H1 (cell line): Measurements from ENCODE around the gene ITSN1. TPM values are rescaled to one million over a fixed set of nuclear protein-coding genes. Genes with fewer than 3 reads are reported as not detected.
A peak's percentile ranks its signal among the peaks of the same experiment; 100 is the strongest.

Experiments used
- CTCF ChIA-PET: fragments of 300-600 bp; sonication (Branson Sonifier 250); formaldehyde crosslinking; loops from one replicate; lab custom pipeline; 2021; ENCODE audit not compliant: partially characterized antibody; lab: Charles Lee
- POLR2A ChIA-PET: fragments of 300-600 bp; sonication (Branson Sonifier 250); formaldehyde crosslinking; loops from one replicate; lab custom pipeline; 2021; ENCODE audit warnings: inconsistent platforms; ENCODE audit not compliant: partially characterized antibody; lab: Charles Lee
- DNase-seq, 2 experiments: peaks; one replicate each; pipeline versions ENCODE4 v3.0.0 to v3.0.0-alpha.2; 2010 to 2022; ENCODE audit warnings: low spot score in 2 of 2, low read depth in 1 of 2, mixed read lengths in 1 of 2
- FAIRE-seq: peaks from 2 replicates; lab custom pipeline; 2011; peaks lifted over from hg19 to GRCh38; lab: Jason Lieb, UNC
- H2AFZ ChIP-seq: 2 replicates; pipeline ENCODE4 v1.8.1; 2012; ENCODE audit warnings: low read length, inconsistent platforms
- H2AK5ac ChIP-seq: 2 replicates; pipeline ENCODE4 v1.6.1; 2013; ENCODE audit warnings: low read depth, low read length
- H2BK120ac ChIP-seq: replicated peaks from 2 replicates; pipeline ENCODE3; 2013; ENCODE audit warnings: low read depth, low read length, inconsistent platforms
- H2BK12ac ChIP-seq: 2 replicates; pipeline ENCODE4 v1.6.1; 2013; ENCODE audit warnings: low read depth, low read length
- H2BK15ac ChIP-seq: 2 replicates; pipeline ENCODE4 v1.6.1; 2013; ENCODE audit warnings: low read length
- H2BK20ac ChIP-seq: 2 replicates; pipeline ENCODE4 v1.6.1; 2013; ENCODE audit warnings: low read length
- H2BK5ac ChIP-seq: 2 replicates; pipeline ENCODE4 v1.6.1; 2013; ENCODE audit warnings: low read depth, low read length
- H3K14ac ChIP-seq: 2 replicates; pipeline ENCODE4 v1.6.1; 2013; ENCODE audit warnings: inconsistent platforms; ENCODE audit not compliant: insufficient read length
- H3K18ac ChIP-seq: 2 replicates; pipeline ENCODE4 v1.6.1; 2013; ENCODE audit warnings: low read length; ENCODE audit errors: extremely low read depth
- H3K23ac ChIP-seq: 2 replicates; pipeline ENCODE4 v1.6.1; 2013; ENCODE audit warnings: inconsistent platforms; ENCODE audit not compliant: insufficient read length
- H3K23me2 ChIP-seq: 2 replicates; pipeline ENCODE4 v1.6.1; 2013; ENCODE audit warnings: low read depth, low read length
- H3K27ac ChIP-seq: 2 replicates; pipeline ENCODE4 v1.6.1; 2011; ENCODE audit warnings: low read depth, low read length, inconsistent platforms
- H3K27me3 ChIP-seq, 4 experiments: replicated peaks in 1 of 4; 1 replicate in 1 of 4; 2 replicates in 3 of 4; pipeline versions ENCODE4 v1.6.1 to v1.8.1; 2011 to 2013; ENCODE audit warnings: low read length in 3 of 4, mild to moderate bottlenecking in 3 of 4, inconsistent platforms in 2 of 4, mixed read lengths in 2 of 4, moderate library complexity in 1 of 4; ENCODE audit not compliant: control insufficient read depth in 3 of 4, insufficient read depth in 3 of 4; ENCODE audit errors: extremely low read depth in 1 of 4
- H3K36me3 ChIP-seq, 4 experiments: 2 replicates each; pipeline versions ENCODE4 v1.6.1 to v1.8.1; 2011 to 2013; ENCODE audit warnings: mild to moderate bottlenecking in 4 of 4, low read length in 3 of 4, moderate library complexity in 2 of 4, control low read depth in 1 of 4, inconsistent platforms in 1 of 4; ENCODE audit not compliant: insufficient read depth in 4 of 4, control insufficient read depth in 2 of 4
- H3K4ac ChIP-seq: replicated peaks from 2 replicates; pipeline ENCODE3; 2013; ENCODE audit warnings: low read length, low read depth, mixed read lengths, inconsistent platforms; ENCODE audit not compliant: insufficient read length
- H3K4me1 ChIP-seq, 4 experiments: replicated peaks in 1 of 4; 1 replicate in 1 of 4; 2 replicates in 3 of 4; pipeline versions ENCODE4 v1.6.1 to v1.8.1; 2011 to 2013; ENCODE audit warnings: low read length in 3 of 4, inconsistent platforms in 2 of 4, mixed read lengths in 1 of 4; ENCODE audit not compliant: insufficient read depth in 4 of 4, control insufficient read depth in 3 of 4
- H3K4me2 ChIP-seq, 2 experiments: 2 replicates each; pipeline versions ENCODE4 v1.6.1 to v1.8.1; 2011 to 2013; ENCODE audit warnings: low read depth in 2 of 2, low read length in 2 of 2, control low read depth in 1 of 2, inconsistent platforms in 1 of 2, mild to moderate bottlenecking in 1 of 2; ENCODE audit not compliant: insufficient read depth in 1 of 2
- H3K4me3 ChIP-seq, 4 experiments: fragments of 200-600, 300-600 bp in 1 of 4; sonication (generic), shearing (Covaris generic), sonication (Bioruptor Twin) in 1 of 4; 2 replicates each; pipeline versions ENCODE4 v1.5.1 to v1.8.1; 2011 to 2016; ENCODE audit warnings: low read length in 4 of 4, low read depth in 3 of 4, control low read depth in 2 of 4, inconsistent platforms in 2 of 4, mild to moderate bottlenecking in 2 of 4, mixed read lengths in 1 of 4, moderate library complexity in 1 of 4; ENCODE audit not compliant: insufficient read depth in 2 of 4; ENCODE audit errors: extremely low read depth in 1 of 4
- H3K56ac ChIP-seq: replicated peaks from 2 replicates; pipeline ENCODE3; 2013; ENCODE audit warnings: low read depth, mild to moderate bottlenecking, mixed read lengths, low read length, inconsistent platforms; ENCODE audit not compliant: insufficient read length
- H3K79me1 ChIP-seq: 2 replicates; pipeline ENCODE4 v1.6.1; 2013; ENCODE audit warnings: low read depth, low read length, control low read depth
- H3K79me2 ChIP-seq, 2 experiments: 2 replicates each; pipeline versions ENCODE4 v1.6.1 to v1.8.1; 2012 to 2013; ENCODE audit warnings: low read length in 2 of 2, mild to moderate bottlenecking in 2 of 2, inconsistent platforms in 1 of 2; ENCODE audit not compliant: insufficient read depth in 2 of 2, control insufficient read depth in 1 of 2
- H3K9ac ChIP-seq, 4 experiments: replicated peaks in 1 of 4; 1 replicate in 1 of 4; 2 replicates in 3 of 4; pipeline versions ENCODE4 v1.6.1 to v1.8.1; 2011 to 2013; ENCODE audit warnings: low read depth in 3 of 4, low read length in 3 of 4, control low read depth in 2 of 4, mild to moderate bottlenecking in 2 of 4, moderate library complexity in 2 of 4, inconsistent platforms in 1 of 4; ENCODE audit errors: extremely low read depth in 1 of 4
- H3K9me3 ChIP-seq, 2 experiments: 2 replicates each; pipeline versions ENCODE4 v1.6.1 to v1.8.1; 2012 to 2013; ENCODE audit warnings: mild to moderate bottlenecking in 2 of 2, moderate library complexity in 2 of 2, control low read depth in 1 of 2, inconsistent platforms in 1 of 2, low read depth in 1 of 2, low read length in 1 of 2, mixed read lengths in 1 of 2; ENCODE audit not compliant: insufficient read depth in 2 of 2
- H4K20me1 ChIP-seq, 2 experiments: replicated peaks in 1 of 2; 2 replicates each; pipeline versions ENCODE3 to v1.8.1; 2011 to 2013; ENCODE audit warnings: inconsistent platforms in 2 of 2, low read length in 2 of 2, mild to moderate bottlenecking in 1 of 2; ENCODE audit not compliant: insufficient read depth in 2 of 2, control insufficient read depth in 1 of 2
- H4K5ac ChIP-seq: 2 replicates; pipeline ENCODE4 v1.6.1; 2013; ENCODE audit warnings: low read length, low read depth, mixed read lengths, inconsistent platforms; ENCODE audit not compliant: insufficient read length
- H4K8ac ChIP-seq: 2 replicates; pipeline ENCODE4 v1.8.0; 2013; ENCODE audit warnings: mild to moderate bottlenecking, moderate library complexity, low read length, inconsistent platforms; ENCODE audit not compliant: insufficient read depth; ENCODE audit errors: extremely low read depth
- H4K91ac ChIP-seq: replicated peaks from 2 replicates; pipeline ENCODE3; 2013; ENCODE audit warnings: low read length, mixed read lengths, inconsistent platforms; ENCODE audit not compliant: insufficient read length
- BACH1 ChIP-seq: IDR thresholded peaks from 2 replicates; pipeline ENCODE4 v1.6.1; 2012; ENCODE audit warnings: low read length, improper control_type of control experiment
- EP300 ChIP-seq, 2 experiments: IDR thresholded peaks; 1 replicate in 1 of 2; 2 replicates in 1 of 2; pipeline ENCODE4 v1.6.1; 2011 to 2012; ENCODE audit warnings: low read depth in 2 of 2, low read length in 2 of 2, mild to moderate bottlenecking in 2 of 2, borderline replicate concordance in 1 of 2, inconsistent platforms in 1 of 2, moderate library complexity in 1 of 2
- EZH2 ChIP-seq: fragments of 200-600 bp; sonication (generic); IDR thresholded peaks from 2 replicates; pipeline ENCODE4 v1.7.1; 2012; ENCODE audit warnings: low read depth, mild to moderate bottlenecking, moderate library complexity, low read length, inconsistent platforms; ENCODE audit not compliant: severe bottlenecking
- KDM1A ChIP-seq: fragments of 200-600, 300-600 bp; sonication (generic); IDR thresholded peaks from 2 replicates; pipeline ENCODE4 v1.7.1; 2016; ENCODE audit warnings: mild to moderate bottlenecking, low read length, borderline replicate concordance
- KDM5A ChIP-seq: fragments of 200-600 bp; IDR thresholded peaks from 2 replicates; pipeline ENCODE4 v1.7.1; 2012; ENCODE audit warnings: mild to moderate bottlenecking, low read length, inconsistent platforms, mixed read lengths
- MAFK ChIP-seq: IDR thresholded peaks from 2 replicates; pipeline ENCODE4 v1.6.1; 2012; ENCODE audit warnings: low read depth, mild to moderate bottlenecking, improper control_type of control experiment, low read length
- SRF ChIP-seq: IDR thresholded peaks from 2 replicates; pipeline ENCODE4 v1.6.1; 2011; ENCODE audit warnings: mild to moderate bottlenecking, low read depth, low read length, moderate library complexity
- WGBS, 2 experiments: shearing (Covaris generic) in 1 of 2; methylation state at CpG; one replicate each; pipeline versions ENCODE4 v1.1.6 to v1.1.7; 2013 to 2015; ENCODE audit warnings: low lambda C conversion rate in 2 of 2, mixed read lengths in 2 of 2, inconsistent platforms in 1 of 2, low coverage in 1 of 2, missing lambda C conversion rate in 1 of 2; ENCODE audit not compliant: insufficient replicate concordance in 2 of 2, insufficient coverage in 1 of 2, insufficient read length in 1 of 2; ENCODE audit errors: extremely low coverage in 1 of 2, missing lambda C conversion rate in 1 of 2; 5-methylcytosine and 5-hydroxymethylcytosine counted together
- polyA plus RNA-seq, 7 experiments: library from polyadenylated mRNA; depleted of rRNA in 3 of 7; stranded (reverse) in 5 of 7; unstranded in 2 of 7; fragments of >200 nt in 5 of 7; fragments of 200-250 nt in 2 of 7; gene quantifications; 1 replicate in 5 of 7; 2 replicates in 1 of 7; 4 replicates in 1 of 7; pipeline versions ENCODE4 v1.2.1 to v1.2.3, GENCODE V29; 2011 to 2013; ENCODE audit warnings: missing spikeins in 2 of 7, mixed read lengths in 2 of 7
- total RNA-seq: library from RNA; stranded (reverse); fragmentation: NEBNext Ultra II Directional; extraction: Animal tissue kit (Norgen Biotek cat#: 25700); gene quantifications from 2 replicates; pipeline ENCODE4 v1.2.1, GENCODE V29; 2021
- TF ChIP-seq, protein P1 (sequence below), 3 experiments: IDR thresholded peaks; 1 replicate in 2 of 3; 2 replicates in 1 of 3; pipeline versions ENCODE4 v1.5.1 to v1.6.1; 2011; ENCODE audit warnings: low read length in 3 of 3, mild to moderate bottlenecking in 3 of 3, inconsistent platforms in 2 of 3, low read depth in 1 of 3, moderate library complexity in 1 of 3; ENCODE audit not compliant: insufficient read depth in 1 of 3; ENCODE audit errors: control extremely low read depth in 1 of 3
- TF ChIP-seq, protein P2 (sequence below): IDR thresholded peaks from 2 replicates; pipeline ENCODE4 v1.6.1; 2012; ENCODE audit warnings: inconsistent platforms

Gene ITSN1
- total and polyA plus RNA-seq, 2 of the 8 experiments (the other 6 are each of a cell fraction or from before 2014, with no cell fraction given): 60.8 to 78.1 TPM

DNA sequence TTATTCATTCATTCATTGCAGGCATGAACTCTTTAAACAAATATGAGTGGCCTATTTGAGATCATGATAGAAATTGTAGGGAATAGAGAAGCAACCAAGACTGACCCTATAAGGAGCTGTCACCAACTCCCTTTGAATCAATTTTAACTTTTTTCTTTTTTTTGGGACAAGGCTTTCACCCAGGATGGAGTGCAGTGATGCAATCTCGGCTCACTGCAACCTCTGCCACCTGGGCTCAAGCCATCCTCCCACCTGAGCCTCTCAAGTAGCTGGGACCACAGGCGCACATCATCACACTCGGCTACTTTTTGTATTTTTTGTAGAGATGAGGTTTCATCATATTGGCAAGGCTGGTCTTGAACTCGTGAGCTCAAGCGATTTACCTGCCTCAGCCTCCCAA lies 290.4 kb downstream of the ITSN1 start:
- no peaks in the 10 kb centered on the region; a peak in 1 of 7 replicates for H3K27me3 ChIP-seq
- no peak overlapping the region for H2AK5ac ChIP-seq
- H3K9me3 ChIP-seq: no peaks in the 10 kb centered on the region
- no peak overlapping the region for H3K9ac ChIP-seq
- H3K23me2 ChIP-seq: peaks cover 4% of the 10 kb centered on the region; the same call in 1 of the 2 replicates
- peak overlapping the region in 1 of 4 experiments; percentile 62; a peak in 2 of 8 replicates for H3K4me3 ChIP-seq
- no peak overlapping the region for H3K23ac ChIP-seq
- H4K8ac ChIP-seq: no peak overlapping the region
- no peaks in the 10 kb centered on the region for H4K20me1 ChIP-seq
- CTCF ChIA-PET: interaction anchor here (1.6 to 2.8 kb wide), 2 partner anchors 8 to 612 kb away, joined by 3 to 13 read pairs; no protein-coding TSS in a partner anchor
- no peak overlapping the region for H2BK15ac ChIP-seq
- no peak overlapping the region for H2BK120ac ChIP-seq
- no peak overlapping the region for H3K56ac ChIP-seq
- no peak overlapping the region for H3K14ac ChIP-seq
- H3K36me3 ChIP-seq: peaks cover 0 to 10% (median 0%) of the 10 kb centered on the region in 4 experiments; a peak in 1 of 8 replicates
- peaks cover 4% of the 10 kb centered on the region; the same call in 1 of the 2 replicates for H3K79me1 ChIP-seq
- no peak overlapping the region for H3K27ac ChIP-seq
- DNase-seq (no peak), FAIRE-seq (no peak)
- peaks cover 0 to 19% of the 10 kb centered on the region in 2 experiments; a peak in 2 of 4 replicates for H3K79me2 ChIP-seq
- peaks cover 0 to 8% (median 2%) of the 10 kb centered on the region in 4 experiments; a peak in 2 of 7 replicates for H3K4me1 ChIP-seq
- H3K4me2 ChIP-seq: peak overlapping the region in 1 of 2 experiments; percentile 88; a peak in 3 of 4 replicates
- H2BK12ac ChIP-seq: no peak overlapping the region
- POLR2A ChIA-PET: interaction anchor here (0.9 to 4.0 kb wide), 7 partner anchors 9 to 141 kb away, joined by 3 to 16 read pairs (median 4); partner anchors contain the start of genes ATP5PO, MRPS6 and SLC5A3
- no peak overlapping the region for H4K91ac ChIP-seq
- no peak overlapping the region for H2BK20ac ChIP-seq
- 92% methylated on average over 5 of the region's 5 CpGs; no CpG with 5 or more reads in 1 of the 2 experiments for WGBS, 2 experiments
- H3K4ac ChIP-seq: no peak overlapping the region
- H3K18ac ChIP-seq: no peak overlapping the region
- no peak overlapping the region for H2AFZ ChIP-seq
- H2BK5ac ChIP-seq: no peak overlapping the region
- H4K5ac ChIP-seq: no peak overlapping the region
- TF ChIP-seq SRF (no peak), BACH1 (no peak), MAFK (no peak), KDM1A (no peak), EZH2 (no peak), KDM5A (no peak), EP300 (IDR thresholded peaks at IDR 0.05; ENCODE audit: borderline replicate concordance in 1 of 2, low read depth in 2 of 2, low read length in 2 of 2) (no peak)
- TF ChIP-seq, protein P1, sequence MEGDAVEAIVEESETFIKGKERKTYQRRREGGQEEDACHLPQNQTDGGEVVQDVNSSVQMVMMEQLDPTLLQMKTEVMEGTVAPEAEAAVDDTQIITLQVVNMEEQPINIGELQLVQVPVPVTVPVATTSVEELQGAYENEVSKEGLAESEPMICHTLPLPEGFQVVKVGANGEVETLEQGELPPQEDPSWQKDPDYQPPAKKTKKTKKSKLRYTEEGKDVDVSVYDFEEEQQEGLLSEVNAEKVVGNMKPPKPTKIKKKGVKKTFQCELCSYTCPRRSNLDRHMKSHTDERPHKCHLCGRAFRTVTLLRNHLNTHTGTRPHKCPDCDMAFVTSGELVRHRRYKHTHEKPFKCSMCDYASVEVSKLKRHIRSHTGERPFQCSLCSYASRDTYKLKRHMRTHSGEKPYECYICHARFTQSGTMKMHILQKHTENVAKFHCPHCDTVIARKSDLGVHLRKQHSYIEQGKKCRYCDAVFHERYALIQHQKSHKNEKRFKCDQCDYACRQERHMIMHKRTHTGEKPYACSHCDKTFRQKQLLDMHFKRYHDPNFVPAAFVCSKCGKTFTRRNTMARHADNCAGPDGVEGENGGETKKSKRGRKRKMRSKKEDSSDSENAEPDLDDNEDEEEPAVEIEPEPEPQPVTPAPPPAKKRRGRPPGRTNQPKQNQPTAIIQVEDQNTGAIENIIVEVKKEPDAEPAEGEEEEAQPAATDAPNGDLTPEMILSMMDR (IDR thresholded peaks at IDR 0.05; ENCODE audit: control extremely low read depth in 1 of 3, insufficient read depth in 1 of 3, low read depth in 1 of 3, low read length in 3 of 3): no peak
- TF ChIP-seq, protein P2, sequence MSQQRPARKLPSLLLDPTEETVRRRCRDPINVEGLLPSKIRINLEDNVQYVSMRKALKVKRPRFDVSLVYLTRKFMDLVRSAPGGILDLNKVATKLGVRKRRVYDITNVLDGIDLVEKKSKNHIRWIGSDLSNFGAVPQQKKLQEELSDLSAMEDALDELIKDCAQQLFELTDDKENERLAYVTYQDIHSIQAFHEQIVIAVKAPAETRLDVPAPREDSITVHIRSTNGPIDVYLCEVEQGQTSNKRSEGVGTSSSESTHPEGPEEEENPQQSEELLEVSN: no peak
